ENCODE measurements around the gene FHL5.

GRCh38 chr6:96562886-96563285, at the start of gene FHL5:
- TF ChIP-seq CTCF (conservative IDR thresholded peaks at IDR 0.05; ENCODE audit: low read length) = no peak
- TF ChIP-seq EZH2phosphoT487 (IDR thresholded peaks at IDR 0.05; ENCODE audit: borderline replicate concordance) = no peak
